ENCODE data around the gene TOLLIP.

Gene TOLLIP

GRCh38 chr11:1260620-1261019 is 48.8 kb downstream of the TOLLIP start:
- Histone ChIP-seq H3K36me3 (ENCODE audit: low read depth) (no peaks in the 10 kb centered on the region), H3K9me3 (ENCODE audit: severe bottlenecking) (no peaks in the 10 kb centered on the region), H3K27me3 (ENCODE audit: insufficient read depth, poor library complexity, severe bottlenecking) (no peaks in the 10 kb centered on the region), H3K4me3 (ENCODE audit: severe bottlenecking) (no peak overlapping the region), H3K27ac (ENCODE audit: poor library complexity, severe bottlenecking) (no peak overlapping the region), H3K4me1 (ENCODE audit: insufficient read depth, poor library complexity, severe bottlenecking) (peaks cover 7% of the 10 kb centered on the region)
- ATAC-seq (ENCODE audit: low read depth), result no peak
- no peak for TF ChIP-seq CTCF (IDR thresholded peaks at IDR 0.05; ENCODE audit: poor library complexity, severe bottlenecking)
- DNase-seq (ENCODE audit: low spot score), result no peak

- Histone ChIP-seq H3K9me3 (ENCODE audit: severe bottlenecking) (no peaks in the 10 kb centered on the region), H3K4me1 (ENCODE audit: insufficient read depth, poor library complexity, severe bottlenecking) (peaks cover 7% of the 10 kb centered on the region), H3K27ac (ENCODE audit: poor library complexity, severe bottlenecking) (no peak overlapping the region), H3K27me3 (ENCODE audit: insufficient read depth, poor library complexity, severe bottlenecking) (no peaks in the 10 kb centered on the region), H3K4me3 (ENCODE audit: severe bottlenecking) (no peak overlapping the region), H3K36me3 (ENCODE audit: low read depth) (no peaks in the 10 kb centered on the region)
- ATAC-seq (ENCODE audit: low read depth) (peak; percentile 37), DNase-seq (ENCODE audit: low spot score) (no peak)
- TF ChIP-seq CTCF (IDR thresholded peaks at IDR 0.05; ENCODE audit: poor library complexity, severe bottlenecking), result no peak
These were observed 49.4 kb downstream of the TOLLIP start for GRCh38 chr11:1260023-1260501.

GRCh38 chr11:1259561-1259960 is 49.9 kb downstream of the TOLLIP start:
- TF ChIP-seq CTCF (IDR thresholded peaks at IDR 0.05; ENCODE audit: poor library complexity, severe bottlenecking), result no peak
- no peak overlapping the region for H3K27ac ChIP-seq (ENCODE audit: poor library complexity, severe bottlenecking)
- H3K9me3 ChIP-seq (ENCODE audit: severe bottlenecking), result no peaks in the 10 kb centered on the region
- DNase-seq (ENCODE audit: low spot score), result no peak
- peaks cover 7% of the 10 kb centered on the region for H3K4me1 ChIP-seq (ENCODE audit: insufficient read depth, poor library complexity, severe bottlenecking)
- H3K4me3 ChIP-seq (ENCODE audit: severe bottlenecking), result no peak overlapping the region
- no peaks in the 10 kb centered on the region for H3K27me3 ChIP-seq (ENCODE audit: insufficient read depth, poor library complexity, severe bottlenecking)
- no peak for ATAC-seq (ENCODE audit: low read depth)
- H3K36me3 ChIP-seq (ENCODE audit: low read depth), result no peaks in the 10 kb centered on the region

GRCh38 chr11:1259076-1259461 is 50.4 kb downstream of the TOLLIP start:
- H3K27ac ChIP-seq (ENCODE audit: poor library complexity, severe bottlenecking), result no peak overlapping the region
- H3K4me1 ChIP-seq (ENCODE audit: insufficient read depth, poor library complexity, severe bottlenecking), result peaks cover 7% of the 10 kb centered on the region
- no peak for TF ChIP-seq CTCF (IDR thresholded peaks at IDR 0.05; ENCODE audit: poor library complexity, severe bottlenecking)
- no peak for ATAC-seq (ENCODE audit: low read depth)
- no peak overlapping the region for H3K4me3 ChIP-seq (ENCODE audit: severe bottlenecking)
- no peaks in the 10 kb centered on the region for H3K9me3 ChIP-seq (ENCODE audit: severe bottlenecking)
- no peak for DNase-seq (ENCODE audit: low spot score)
- no peaks in the 10 kb centered on the region for H3K27me3 ChIP-seq (ENCODE audit: insufficient read depth, poor library complexity, severe bottlenecking)
- no peaks in the 10 kb centered on the region for H3K36me3 ChIP-seq (ENCODE audit: low read depth)

GRCh38 chr11:1258401-1259075 is 50.9 kb downstream of the TOLLIP start:
- Histone ChIP-seq H3K27me3 (ENCODE audit: insufficient read depth, poor library complexity, severe bottlenecking) (no peaks in the 10 kb centered on the region), H3K4me1 (ENCODE audit: insufficient read depth, poor library complexity, severe bottlenecking) (peaks cover 7% of the 10 kb centered on the region), H3K9me3 (ENCODE audit: severe bottlenecking) (no peaks in the 10 kb centered on the region), H3K27ac (ENCODE audit: poor library complexity, severe bottlenecking) (no peak overlapping the region), H3K4me3 (ENCODE audit: severe bottlenecking) (no peak overlapping the region), H3K36me3 (ENCODE audit: low read depth) (no peaks in the 10 kb centered on the region)
- DNase-seq (ENCODE audit: low spot score), result no peak
- TF ChIP-seq CTCF (IDR thresholded peaks at IDR 0.05; ENCODE audit: poor library complexity, severe bottlenecking), result no peak
- no peak for ATAC-seq (ENCODE audit: low read depth)

Measured in RWPE2 (cell line).